Ascending aorta (tissue), 2 donors: ENCODE measurements around the gene PLEKHA5. TPM values are rescaled to one million over a fixed set of nuclear protein-coding genes. Genes with fewer than 3 reads are reported as not detected.
A peak's percentile ranks its signal among the peaks of the same experiment; 100 is the strongest.

Source experiments
- DNase-seq, 2 donors: peaks; one replicate each; pipeline ENCODE4 v3.0.0-alpha.2; 2019; ENCODE audit warnings: low spot score in 2 of 2
- H3K27ac ChIP-seq, 2 donors: fragments of 200-600 bp; sonication (generic); one replicate each; pipeline ENCODE4 v1.5.1; 2016 to 2017; ENCODE audit warnings: mild to moderate bottlenecking in 1 of 2
- H3K27me3 ChIP-seq: fragments of 200-600 bp; sonication (generic); one replicate; pipeline ENCODE4 v1.5.1; 2017
- H3K36me3 ChIP-seq, 2 donors: fragments of 200-600 bp; sonication (generic); one replicate each; pipeline ENCODE4 v1.5.1; 2016
- H3K4me1 ChIP-seq, 2 donors: fragments of 200-600 bp; sonication (generic); one replicate each; pipeline ENCODE4 v1.5.1; 2016 to 2017; ENCODE audit warnings: mild to moderate bottlenecking in 1 of 2
- H3K4me3 ChIP-seq, 2 donors: fragments of 200-600 bp; sonication (generic); one replicate each; pipeline ENCODE4 v1.5.1; 2016 to 2017; ENCODE audit warnings: mild to moderate bottlenecking in 1 of 2
- H3K9me3 ChIP-seq, 2 donors: fragments of 200-600 bp; sonication (generic); one replicate each; pipeline ENCODE4 v1.5.1; 2016
- CTCF ChIP-seq, 3 experiments: fragments of 200-600 bp in 2 of 3; fragments of 450-650 bp in 1 of 3; sonication (generic) in 2 of 3; IDR thresholded peaks; one replicate each; pipeline ENCODE4 v1.5.1; 2016 to 2019; ENCODE audit warnings: antibody characterized with exemption in 3 of 3, mild to moderate bottlenecking in 1 of 3, moderate library complexity in 1 of 3
- intact Hi-C: fragments of 100-400 bp; cut with DNase I; formaldehyde crosslinking; loops from one replicate; pipeline ENCODE4 v1.15.1; 2023
- total RNA-seq: library from RNA; depleted of rRNA; stranded (reverse); fragments of >200 nt; gene quantifications from one replicate; pipeline ENCODE4 v1.1.0, GENCODE V29; 2016

Gene PLEKHA5
- total RNA-seq, 1 donor from 2014 or later = 11.8 TPM

- intact Hi-C loops = no loop called here
- peaks cover 0 to 3% of the 10 kb centered on the region in 2 donors for H3K4me1 ChIP-seq
Measured at GRCh38 chr12:19200261-19200660, 70.7 kb downstream of the PLEKHA5 start.

DNA sequence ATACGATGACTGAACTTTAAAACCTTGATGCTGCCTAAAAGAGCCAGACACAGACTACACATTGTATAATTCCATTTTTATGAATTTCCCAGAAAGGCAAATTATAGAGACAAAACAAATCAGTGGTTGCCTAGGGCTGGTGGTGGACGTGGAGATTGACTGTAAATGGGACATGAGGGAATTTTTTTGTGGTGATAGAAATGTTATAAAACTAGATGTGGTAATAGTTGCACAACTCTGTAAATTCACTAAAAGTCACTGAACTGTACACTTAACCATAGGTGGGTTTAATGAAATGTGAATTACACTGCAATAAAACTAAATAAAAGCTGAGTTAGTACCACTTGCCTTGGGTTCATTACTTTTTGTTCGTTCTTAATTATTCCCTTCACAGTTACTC is 72.1 kb downstream of the PLEKHA5 start:
- no peaks in the 10 kb centered on the region for H3K36me3 ChIP-seq
- H3K4me1 ChIP-seq = peaks cover 0 to 3% of the 10 kb centered on the region in 2 donors
- no peaks in the 10 kb centered on the region for H3K9me3 ChIP-seq
- H3K4me3 ChIP-seq = no peak overlapping the region
- intact Hi-C loops = no loop called here
- no peak for TF ChIP-seq CTCF (IDR thresholded peaks at IDR 0.05)
- no peak for DNase-seq
- no peak overlapping the region for H3K27ac ChIP-seq
- H3K27me3 ChIP-seq = no peaks in the 10 kb centered on the region

More at GRCh38 chr12:19200261-19200660, 70.7 kb downstream of the PLEKHA5 start:
- Histone ChIP-seq H3K27ac (no peak overlapping the region), H3K9me3 (no peaks in the 10 kb centered on the region), H3K27me3 (no peaks in the 10 kb centered on the region), H3K36me3 (no peaks in the 10 kb centered on the region), H3K4me3 (no peak overlapping the region)
- TF ChIP-seq CTCF (IDR thresholded peaks at IDR 0.05) = no peak
- no peak for DNase-seq

GRCh38 chr12:19203013-19203412 is 73.5 kb downstream of the PLEKHA5 start:
- H3K4me3 ChIP-seq = no peak overlapping the region
- no peak for TF ChIP-seq CTCF (IDR thresholded peaks at IDR 0.05)
- no peaks in the 10 kb centered on the region for H3K27me3 ChIP-seq
- DNase-seq = no peak
- H3K4me1 ChIP-seq = peaks cover 0 to 3% of the 10 kb centered on the region in 2 donors
- intact Hi-C loops = no loop called here
- no peaks in the 10 kb centered on the region for H3K9me3 ChIP-seq
- H3K27ac ChIP-seq = no peak overlapping the region
- no peaks in the 10 kb centered on the region for H3K36me3 ChIP-seq

DNA sequence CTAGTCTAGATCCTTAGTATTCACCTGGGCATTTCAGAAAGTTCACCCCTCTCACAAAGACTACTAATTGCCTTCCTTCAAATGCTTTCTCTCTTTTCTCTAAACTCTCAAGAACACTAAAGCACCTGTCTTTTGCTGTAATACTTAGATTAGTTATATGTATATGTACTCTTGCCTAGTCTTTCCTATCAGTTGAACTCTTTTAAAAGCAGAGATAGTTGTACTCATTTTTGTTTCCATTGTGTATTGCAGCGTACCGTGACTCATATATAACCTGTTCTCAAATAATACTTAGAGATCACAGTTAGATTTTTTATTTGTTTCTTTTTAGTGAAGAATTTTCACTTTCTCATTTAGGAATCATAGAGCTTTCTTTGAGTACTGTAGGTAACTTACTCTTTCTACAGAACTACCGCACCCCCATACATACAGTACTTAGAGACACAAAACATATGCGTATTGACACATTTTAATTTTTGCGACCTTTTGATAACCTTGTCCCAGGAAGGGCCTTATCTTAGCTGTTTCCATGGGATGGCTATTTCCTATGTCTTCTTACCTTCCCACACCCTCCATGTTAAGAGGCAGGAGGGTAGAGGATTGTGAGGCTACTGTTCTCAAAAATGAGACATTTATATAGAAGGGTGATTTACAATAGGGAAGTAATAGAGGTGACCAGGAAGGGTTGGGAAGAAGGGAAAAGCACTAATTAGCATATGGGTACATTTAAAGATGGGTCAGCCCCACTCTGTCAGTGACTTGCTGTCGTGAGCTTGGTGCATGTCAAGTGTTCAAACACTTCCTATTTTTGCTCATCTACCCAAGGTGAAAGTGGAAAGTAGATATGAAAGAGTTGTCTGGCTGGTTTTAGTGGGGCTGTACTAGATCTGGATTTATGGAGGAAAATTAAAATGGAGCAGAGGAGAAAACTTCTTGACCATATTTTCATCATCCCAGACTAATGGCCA is 74.3 kb downstream of the PLEKHA5 start:
- H3K9me3 ChIP-seq = no peaks in the 10 kb centered on the region
- no peak for TF ChIP-seq CTCF (IDR thresholded peaks at IDR 0.05)
- intact Hi-C loops = no loop called here
- H3K27me3 ChIP-seq = no peaks in the 10 kb centered on the region
- no peak overlapping the region for H3K27ac ChIP-seq
- H3K4me3 ChIP-seq = no peak overlapping the region
- DNase-seq = no peak
- H3K4me1 ChIP-seq = no peaks in the 10 kb centered on the region
- H3K36me3 ChIP-seq = no peaks in the 10 kb centered on the region

DNA sequence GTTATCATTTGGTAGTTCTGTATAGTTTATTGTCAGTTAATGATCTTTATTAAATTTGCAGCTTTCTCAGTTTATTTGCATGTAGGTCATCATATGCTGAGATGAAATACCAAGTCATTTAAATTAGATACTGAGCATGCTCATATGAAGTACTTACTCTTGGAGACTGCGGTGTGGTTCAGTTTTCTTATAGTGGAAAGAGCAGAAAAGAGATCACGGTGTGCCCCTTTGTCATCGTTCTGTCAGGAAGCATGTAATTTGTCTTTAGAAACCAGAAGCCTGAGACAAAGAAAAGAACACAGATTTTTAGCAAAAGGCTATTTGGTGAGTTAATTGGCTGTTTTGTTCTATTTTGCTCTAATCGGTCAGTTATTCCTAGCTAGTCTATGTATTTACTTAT is 75.6 kb downstream of the PLEKHA5 start:
- H3K4me3 ChIP-seq = peak overlapping the region in 1 of 2 donors; percentile 3
- no peaks in the 10 kb centered on the region for H3K4me1 ChIP-seq
- H3K9me3 ChIP-seq = no peaks in the 10 kb centered on the region
- H3K27ac ChIP-seq = no peak overlapping the region
- no peaks in the 10 kb centered on the region for H3K27me3 ChIP-seq
- no peaks in the 10 kb centered on the region for H3K36me3 ChIP-seq
- TF ChIP-seq CTCF (IDR thresholded peaks at IDR 0.05) = no peak
- no peak for DNase-seq
- intact Hi-C loops = no loop called here
